Liver (tissue), 3 donors: ENCODE measurements around the gene PEX19.
A peak's percentile ranks its signal among the peaks of the same experiment; 100 is the strongest.

Experiments
- EGR1 ChIP-seq, 2 donors: IDR thresholded peaks; 2 replicates each; pipeline ENCODE4 v1.6.1; 2016 to 2018; ENCODE audit warnings: antibody characterized with exemption in 2 of 2, low read depth in 2 of 2
- FOXA1 ChIP-seq: IDR thresholded peaks from 2 replicates; pipeline ENCODE4 v1.6.1; 2016; ENCODE audit warnings: antibody characterized with exemption
- GABPA ChIP-seq, 2 donors: IDR thresholded peaks in 1 of 2; conservative IDR thresholded peaks in 1 of 2; 2 replicates each; pipeline ENCODE4 v1.6.1; 2016; ENCODE audit warnings: antibody characterized with exemption in 2 of 2, mild to moderate bottlenecking in 1 of 2, moderate library complexity in 1 of 2
- HNF4G ChIP-seq: IDR thresholded peaks from 2 replicates; pipeline ENCODE4 v1.6.1; 2016; ENCODE audit warnings: antibody characterized with exemption
- JUND ChIP-seq, 2 donors: IDR thresholded peaks; 2 replicates each; pipeline ENCODE4 v1.6.1; 2016; ENCODE audit warnings: antibody characterized with exemption in 2 of 2
- RAD21 ChIP-seq, 2 donors: IDR thresholded peaks; 2 replicates each; pipeline ENCODE4 v1.6.1; 2016; ENCODE audit warnings: antibody characterized with exemption in 2 of 2, mild to moderate bottlenecking in 2 of 2
- RXRA ChIP-seq, 2 donors: IDR thresholded peaks; 2 replicates each; pipeline ENCODE4 v1.6.1; 2017 to 2018; ENCODE audit warnings: antibody characterized with exemption in 2 of 2, mild to moderate bottlenecking in 1 of 2
- SP1 ChIP-seq: IDR thresholded peaks from 2 replicates; pipeline ENCODE4 v1.6.1; 2018; ENCODE audit warnings: antibody characterized with exemption, mild to moderate bottlenecking
- TAF1 ChIP-seq: conservative IDR thresholded peaks from 2 replicates; pipeline ENCODE4 v1.6.1; 2016; ENCODE audit warnings: antibody characterized with exemption, mild to moderate bottlenecking
- YY1 ChIP-seq: IDR thresholded peaks from 2 replicates; pipeline ENCODE4 v1.6.1; 2016; ENCODE audit warnings: antibody characterized with exemption, mild to moderate bottlenecking
- TF ChIP-seq, protein P1 (sequence below): fragments of 150-350 bp; IDR thresholded peaks from 2 replicates; pipeline ENCODE4 v1.5.1; 2017; ENCODE audit warnings: improper control_type of control experiment, low read depth, low read length; ENCODE audit not compliant: missing input control
- TF ChIP-seq, protein P2 (sequence below): IDR thresholded peaks from 2 replicates; pipeline ENCODE4 v1.6.1; 2016; ENCODE audit warnings: antibody characterized with exemption
- TF ChIP-seq, protein P3 (sequence below): IDR thresholded peaks from 2 replicates; pipeline ENCODE4 v1.6.1; 2016; ENCODE audit warnings: antibody characterized with exemption, mild to moderate bottlenecking
- TF ChIP-seq, protein P4 (sequence below): IDR thresholded peaks from 2 replicates; pipeline ENCODE4 v1.6.1; 2016; ENCODE audit warnings: antibody characterized with exemption
- donor health status: healthy.
- donor health status: healthy.

DNA sequence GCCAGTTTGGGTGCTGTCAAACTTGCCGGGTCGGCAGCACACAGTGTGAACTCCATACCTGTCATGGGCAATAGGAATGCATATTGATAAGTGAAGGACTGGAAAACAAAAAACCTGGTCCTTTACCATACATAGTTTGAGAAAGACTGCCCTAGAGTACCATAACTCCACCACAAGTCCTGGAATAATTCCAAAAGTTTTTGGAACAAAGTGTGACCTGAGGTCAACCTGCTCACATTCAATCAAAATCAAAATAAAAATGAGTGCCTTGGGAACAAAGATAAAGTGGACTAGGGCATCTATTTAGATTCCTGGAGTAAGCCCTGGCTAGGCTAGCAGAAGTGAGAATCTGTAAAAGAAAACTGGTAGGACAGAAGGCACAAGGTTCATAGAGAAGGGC, 7.6 kb downstream of the PEX19 start:
- TF ChIP-seq, protein P1, sequence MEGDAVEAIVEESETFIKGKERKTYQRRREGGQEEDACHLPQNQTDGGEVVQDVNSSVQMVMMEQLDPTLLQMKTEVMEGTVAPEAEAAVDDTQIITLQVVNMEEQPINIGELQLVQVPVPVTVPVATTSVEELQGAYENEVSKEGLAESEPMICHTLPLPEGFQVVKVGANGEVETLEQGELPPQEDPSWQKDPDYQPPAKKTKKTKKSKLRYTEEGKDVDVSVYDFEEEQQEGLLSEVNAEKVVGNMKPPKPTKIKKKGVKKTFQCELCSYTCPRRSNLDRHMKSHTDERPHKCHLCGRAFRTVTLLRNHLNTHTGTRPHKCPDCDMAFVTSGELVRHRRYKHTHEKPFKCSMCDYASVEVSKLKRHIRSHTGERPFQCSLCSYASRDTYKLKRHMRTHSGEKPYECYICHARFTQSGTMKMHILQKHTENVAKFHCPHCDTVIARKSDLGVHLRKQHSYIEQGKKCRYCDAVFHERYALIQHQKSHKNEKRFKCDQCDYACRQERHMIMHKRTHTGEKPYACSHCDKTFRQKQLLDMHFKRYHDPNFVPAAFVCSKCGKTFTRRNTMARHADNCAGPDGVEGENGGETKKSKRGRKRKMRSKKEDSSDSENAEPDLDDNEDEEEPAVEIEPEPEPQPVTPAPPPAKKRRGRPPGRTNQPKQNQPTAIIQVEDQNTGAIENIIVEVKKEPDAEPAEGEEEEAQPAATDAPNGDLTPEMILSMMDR = no peak
- TF ChIP-seq TAF1 = no peak
- TF ChIP-seq, protein P2, sequence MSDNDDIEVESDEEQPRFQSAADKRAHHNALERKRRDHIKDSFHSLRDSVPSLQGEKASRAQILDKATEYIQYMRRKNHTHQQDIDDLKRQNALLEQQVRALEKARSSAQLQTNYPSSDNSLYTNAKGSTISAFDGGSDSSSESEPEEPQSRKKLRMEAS = no peak
- no peak for TF ChIP-seq YY1
- no peak for TF ChIP-seq GABPA (IDR thresholded peaks at IDR 0.05 in 1 of 2, conservative IDR thresholded peaks at IDR 0.05 in 1 of 2)
- TF ChIP-seq RAD21 (IDR thresholded peaks at IDR 0.05) = no peak
- TF ChIP-seq, protein P3, sequence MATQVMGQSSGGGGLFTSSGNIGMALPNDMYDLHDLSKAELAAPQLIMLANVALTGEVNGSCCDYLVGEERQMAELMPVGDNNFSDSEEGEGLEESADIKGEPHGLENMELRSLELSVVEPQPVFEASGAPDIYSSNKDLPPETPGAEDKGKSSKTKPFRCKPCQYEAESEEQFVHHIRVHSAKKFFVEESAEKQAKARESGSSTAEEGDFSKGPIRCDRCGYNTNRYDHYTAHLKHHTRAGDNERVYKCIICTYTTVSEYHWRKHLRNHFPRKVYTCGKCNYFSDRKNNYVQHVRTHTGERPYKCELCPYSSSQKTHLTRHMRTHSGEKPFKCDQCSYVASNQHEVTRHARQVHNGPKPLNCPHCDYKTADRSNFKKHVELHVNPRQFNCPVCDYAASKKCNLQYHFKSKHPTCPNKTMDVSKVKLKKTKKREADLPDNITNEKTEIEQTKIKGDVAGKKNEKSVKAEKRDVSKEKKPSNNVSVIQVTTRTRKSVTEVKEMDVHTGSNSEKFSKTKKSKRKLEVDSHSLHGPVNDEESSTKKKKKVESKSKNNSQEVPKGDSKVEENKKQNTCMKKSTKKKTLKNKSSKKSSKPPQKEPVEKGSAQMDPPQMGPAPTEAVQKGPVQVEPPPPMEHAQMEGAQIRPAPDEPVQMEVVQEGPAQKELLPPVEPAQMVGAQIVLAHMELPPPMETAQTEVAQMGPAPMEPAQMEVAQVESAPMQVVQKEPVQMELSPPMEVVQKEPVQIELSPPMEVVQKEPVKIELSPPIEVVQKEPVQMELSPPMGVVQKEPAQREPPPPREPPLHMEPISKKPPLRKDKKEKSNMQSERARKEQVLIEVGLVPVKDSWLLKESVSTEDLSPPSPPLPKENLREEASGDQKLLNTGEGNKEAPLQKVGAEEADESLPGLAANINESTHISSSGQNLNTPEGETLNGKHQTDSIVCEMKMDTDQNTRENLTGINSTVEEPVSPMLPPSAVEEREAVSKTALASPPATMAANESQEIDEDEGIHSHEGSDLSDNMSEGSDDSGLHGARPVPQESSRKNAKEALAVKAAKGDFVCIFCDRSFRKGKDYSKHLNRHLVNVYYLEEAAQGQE = no peak
- TF ChIP-seq, protein P4, sequence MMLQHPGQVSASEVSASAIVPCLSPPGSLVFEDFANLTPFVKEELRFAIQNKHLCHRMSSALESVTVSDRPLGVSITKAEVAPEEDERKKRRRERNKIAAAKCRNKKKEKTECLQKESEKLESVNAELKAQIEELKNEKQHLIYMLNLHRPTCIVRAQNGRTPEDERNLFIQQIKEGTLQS = no peak
- TF ChIP-seq RXRA (IDR thresholded peaks at IDR 0.05) = peak in 1 of 2 donors; percentile 25
- no peak for TF ChIP-seq SP1
- TF ChIP-seq HNF4G = no peak
- TF ChIP-seq JUND (IDR thresholded peaks at IDR 0.05) = no peak
- no peak for TF ChIP-seq EGR1 (IDR thresholded peaks at IDR 0.05; ENCODE audit: low read depth in 2 of 2)
- no peak for TF ChIP-seq FOXA1
